HEK293T (cell line): ENCODE measurements around the gene MTARC2.

Experiments
- BHLHE40 ChIP-seq: fragments of 450-650 bp; IDR thresholded peaks from 2 replicates; pipeline ENCODE4 v1.6.1; 2016; ENCODE audit warnings: mild to moderate bottlenecking, moderate library complexity, borderline replicate concordance
- CTBP1 ChIP-seq: fragments of 450-650 bp; IDR thresholded peaks from 2 replicates; pipeline ENCODE4 v1.6.1; 2016; ENCODE audit warnings: borderline replicate concordance

- TF ChIP-seq CTBP1 (no peak), BHLHE40 (no peak)
Observed at GRCh38 chr1:220775240-220775853, 27.2 kb downstream of the MTARC2 start.
